Trophoblast cell (in vitro differentiated cells and primary cell): ENCODE results near the gene PRC1.
"Not testable (repeated sequence)": the region's sequence is repeated elsewhere in the genome, so short reads cannot be mapped to it uniquely, and the experiment has no call there.

Experiments used
- DNase-seq, 2 donors: peaks; one replicate each; pipeline ENCODE4 v3.0.0-alpha.2; 2016
- H2AFZ ChIP-seq: 2 replicates; pipeline ENCODE4 v1.6.1; 2013; ENCODE audit warnings: low read length, moderate library complexity, mild to moderate bottlenecking; ENCODE audit not compliant: insufficient read depth, poor library complexity
- H2AK5ac ChIP-seq: 2 replicates; pipeline ENCODE4 v1.6.1; 2013; ENCODE audit warnings: mild to moderate bottlenecking, low read length
- H2BK120ac ChIP-seq: 2 replicates; pipeline ENCODE4 v1.6.1; 2013; ENCODE audit warnings: low read length, mild to moderate bottlenecking, moderate library complexity; ENCODE audit not compliant: insufficient read depth, poor library complexity
- H2BK12ac ChIP-seq: 2 replicates; pipeline ENCODE4 v1.6.1; 2013; ENCODE audit warnings: mild to moderate bottlenecking, low read length, moderate library complexity
- H2BK5ac ChIP-seq: 2 replicates; pipeline ENCODE4 v1.6.1; 2013; ENCODE audit warnings: low read length, low read depth, moderate library complexity, mild to moderate bottlenecking; ENCODE audit not compliant: poor library complexity
- H3K14ac ChIP-seq: 2 replicates; pipeline ENCODE4 v1.6.1; 2013; ENCODE audit warnings: mild to moderate bottlenecking, low read length
- H3K18ac ChIP-seq: 2 replicates; pipeline ENCODE4 v1.6.1; 2013; ENCODE audit warnings: mild to moderate bottlenecking, low read length
- H3K23ac ChIP-seq: 2 replicates; pipeline ENCODE4 v1.6.1; 2013; ENCODE audit warnings: low read length
- H3K27ac ChIP-seq: 2 replicates; pipeline ENCODE4 v1.5.1; 2013; ENCODE audit warnings: low read depth, mild to moderate bottlenecking, inconsistent platforms, low read length, moderate library complexity
- H3K27me3 ChIP-seq: 2 replicates; pipeline ENCODE4 v1.6.1; 2013; ENCODE audit warnings: inconsistent platforms, mild to moderate bottlenecking, low read length, moderate library complexity; ENCODE audit not compliant: insufficient read depth
- H3K36me3 ChIP-seq, 2 experiments: 1 replicate in 1 of 2; 2 replicates in 1 of 2; pipeline ENCODE4 v1.6.1; 2013; ENCODE audit warnings: low read length in 2 of 2, mild to moderate bottlenecking in 2 of 2, moderate library complexity in 1 of 2; ENCODE audit not compliant: insufficient read depth in 2 of 2, control insufficient read depth in 1 of 2
- H3K4ac ChIP-seq: 2 replicates; pipeline ENCODE4 v1.6.1; 2013; ENCODE audit warnings: low read depth, mild to moderate bottlenecking, low read length, moderate library complexity
- H3K4me1 ChIP-seq, 2 experiments: 1 replicate in 1 of 2; 2 replicates in 1 of 2; pipeline ENCODE4 v1.6.1; 2013; ENCODE audit warnings: low read length in 2 of 2, mild to moderate bottlenecking in 2 of 2, moderate library complexity in 1 of 2; ENCODE audit not compliant: insufficient read depth in 2 of 2, control insufficient read depth in 1 of 2
- H3K4me2 ChIP-seq: 2 replicates; pipeline ENCODE4 v1.6.1; 2013; ENCODE audit warnings: inconsistent platforms, mild to moderate bottlenecking, low read length, moderate library complexity
- H3K4me3 ChIP-seq: 2 replicates; pipeline ENCODE4 v1.5.1; 2013; ENCODE audit warnings: mild to moderate bottlenecking, low read depth, low read length, inconsistent platforms
- H3K79me1 ChIP-seq: one replicate; pipeline ENCODE4 v1.6.1; 2013; ENCODE audit warnings: low read length
- H3K79me2 ChIP-seq: 2 replicates; pipeline ENCODE4 v1.6.1; 2013; ENCODE audit warnings: low read length, mild to moderate bottlenecking; ENCODE audit not compliant: control insufficient read depth, insufficient read depth, poor library complexity
- H3K9ac ChIP-seq: 2 replicates; pipeline ENCODE4 v1.6.1; 2013; ENCODE audit warnings: mild to moderate bottlenecking, low read length
- H3K9me3 ChIP-seq: 2 replicates; pipeline ENCODE4 v1.6.1; 2013; ENCODE audit warnings: low read depth, mild to moderate bottlenecking, control low read depth, inconsistent platforms, low read length; ENCODE audit not compliant: insufficient read depth
- H4K12ac ChIP-seq: 2 replicates; pipeline ENCODE4 v1.6.1; 2013; ENCODE audit warnings: low read depth, mild to moderate bottlenecking, low read length, moderate library complexity
- H4K8ac ChIP-seq: 2 replicates; pipeline ENCODE4 v1.6.1; 2013; ENCODE audit warnings: low read depth, mild to moderate bottlenecking, low read length, moderate library complexity
- H4K91ac ChIP-seq: one replicate; pipeline ENCODE4 v1.6.1; 2013; ENCODE audit warnings: low read depth, mild to moderate bottlenecking, low read length, moderate library complexity
- WGBS: extraction: QIAGEN DNeasy Blood & Tissue Kit; methylation state at CpG from one replicate; pipeline ENCODE4 v1.1.7; 2013; ENCODE audit warnings: missing lambda C conversion rate; ENCODE audit not compliant: insufficient read length, insufficient coverage; ENCODE audit errors: extremely low coverage; 5-methylcytosine and 5-hydroxymethylcytosine counted together

The PRC1 gene

DNA sequence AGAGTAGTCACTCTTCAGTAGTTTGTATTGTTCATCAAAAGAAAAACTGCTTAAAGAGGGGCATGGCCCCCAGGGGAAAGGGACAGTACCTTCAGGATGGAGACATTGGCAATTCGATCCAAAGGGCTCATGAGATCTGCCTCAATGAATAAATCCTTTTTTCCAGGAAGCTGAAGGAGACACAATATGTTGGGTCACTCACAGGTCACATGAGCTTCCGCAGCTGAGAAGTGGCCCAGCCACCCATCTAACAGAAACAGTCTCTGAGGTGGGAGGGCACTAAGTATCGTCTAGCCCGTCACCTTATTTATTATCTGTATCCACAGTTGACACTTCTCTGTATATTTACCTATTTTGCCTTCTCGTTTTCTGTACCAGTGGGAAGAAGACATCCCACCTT lies 23.4 kb upstream of the PRC1 start:
- Histone ChIP-seq H4K91ac (no peak overlapping the region), H4K12ac (no peak overlapping the region), H3K4me1 (peaks cover 5% of the 10 kb centered on the region in 2 experiments), H3K9me3 (no peaks in the 10 kb centered on the region), H3K4ac (no peak overlapping the region), H2BK12ac (no peak overlapping the region), H2AK5ac (no peak overlapping the region), H3K27ac (no peak overlapping the region), H3K27me3 (no peaks in the 10 kb centered on the region), H2BK5ac (no peak overlapping the region), H3K18ac (no peak overlapping the region), H3K4me2 (no peak overlapping the region), H3K79me2 (peaks cover 5% of the 10 kb centered on the region), H3K4me3 (no peak overlapping the region), H2AFZ (no peak overlapping the region), H3K79me1 (peaks cover 6% of the 10 kb centered on the region), H3K9ac (no peak overlapping the region), H3K23ac (no peak overlapping the region), H2BK120ac (no peak overlapping the region), H3K14ac (no peak overlapping the region), H3K36me3 (peaks cover 4 to 7% of the 10 kb centered on the region in 2 experiments), H4K8ac (no peak overlapping the region)
- WGBS: no CpG with 5 or more reads among the region's 5 CpGs
- no peak for DNase-seq

DNA sequence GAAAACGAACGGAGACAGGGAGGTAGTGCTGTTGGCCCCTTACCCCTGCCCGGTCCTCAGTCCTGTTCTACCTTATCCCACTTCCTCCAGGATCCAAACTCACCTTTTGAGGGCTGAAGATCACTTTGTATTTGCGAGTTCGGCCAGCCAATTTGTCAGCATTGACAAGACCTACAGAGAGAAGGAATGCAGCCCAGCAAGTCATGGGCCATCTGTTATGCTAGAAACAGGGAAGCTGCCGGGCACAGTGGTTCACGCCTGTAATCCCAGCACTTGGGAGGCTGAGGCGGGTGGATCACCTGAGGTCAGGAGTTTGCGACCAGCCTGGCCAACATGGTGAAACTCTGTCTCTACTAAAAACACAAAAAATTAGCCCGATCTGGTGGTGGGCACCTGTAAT lies 19.4 kb upstream of the PRC1 start:
- not testable (repeated sequence) for H3K4ac ChIP-seq, H3K36me3 ChIP-seq, H2BK12ac ChIP-seq, H3K4me3 ChIP-seq, H4K91ac ChIP-seq, H2AFZ ChIP-seq, H2BK5ac ChIP-seq, H4K12ac ChIP-seq, H3K27ac ChIP-seq, H3K9me3 ChIP-seq, H3K4me2 ChIP-seq, H4K8ac ChIP-seq, H2AK5ac ChIP-seq, H3K9ac ChIP-seq, H3K27me3 ChIP-seq, H2BK120ac ChIP-seq, H3K14ac ChIP-seq, H3K79me2 ChIP-seq, H3K18ac ChIP-seq, H3K23ac ChIP-seq, H3K4me1 ChIP-seq, H3K79me1 ChIP-seq
- no CpG with 5 or more reads among the region's 10 CpGs for WGBS
- DNase-seq: peak; percentile 83 to 85

DNA sequence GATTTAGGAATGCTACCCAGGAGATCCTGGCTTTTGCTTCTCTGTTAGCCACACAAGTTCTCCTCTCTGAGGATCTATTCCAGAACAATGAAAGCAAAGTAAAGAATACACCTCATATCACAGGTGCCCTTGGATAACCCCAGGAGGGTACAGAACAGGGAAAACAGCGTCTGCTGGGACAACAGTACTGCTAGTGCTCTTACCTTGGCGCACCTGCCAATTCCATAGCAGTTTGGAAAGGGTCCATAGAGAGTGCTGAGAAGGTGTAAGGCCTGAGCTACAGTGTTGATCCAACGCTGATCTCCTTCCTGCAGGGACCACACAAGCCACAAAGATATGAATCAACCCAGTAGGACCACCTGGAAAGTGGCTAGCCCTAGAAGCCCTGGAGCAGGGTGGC lies 12.9 kb upstream of the PRC1 start:
- Histone ChIP-seq H3K4ac (no peak overlapping the region), H3K18ac (no peak overlapping the region), H3K4me1 (no peaks in the 10 kb centered on the region), H2BK120ac (no peak overlapping the region), H3K23ac (no peak overlapping the region), H3K79me2 (no peaks in the 10 kb centered on the region), H3K9ac (no peak overlapping the region), H2AK5ac (no peak overlapping the region), H2BK5ac (no peak overlapping the region), H3K4me2 (no peak overlapping the region), H4K12ac (no peak overlapping the region), H3K9me3 (no peaks in the 10 kb centered on the region), H2BK12ac (no peak overlapping the region), H3K4me3 (no peak overlapping the region), H2AFZ (no peak overlapping the region), H3K27ac (no peak overlapping the region), H4K91ac (no peak overlapping the region), H3K36me3 (peaks cover 23 to 45% of the 10 kb centered on the region in 2 experiments), H3K14ac (no peak overlapping the region), H3K79me1 (no peaks in the 10 kb centered on the region), H4K8ac (no peak overlapping the region), H3K27me3 (no peaks in the 10 kb centered on the region)
- no peak for DNase-seq
- no CpG with 5 or more reads among the region's 3 CpGs for WGBS

DNA sequence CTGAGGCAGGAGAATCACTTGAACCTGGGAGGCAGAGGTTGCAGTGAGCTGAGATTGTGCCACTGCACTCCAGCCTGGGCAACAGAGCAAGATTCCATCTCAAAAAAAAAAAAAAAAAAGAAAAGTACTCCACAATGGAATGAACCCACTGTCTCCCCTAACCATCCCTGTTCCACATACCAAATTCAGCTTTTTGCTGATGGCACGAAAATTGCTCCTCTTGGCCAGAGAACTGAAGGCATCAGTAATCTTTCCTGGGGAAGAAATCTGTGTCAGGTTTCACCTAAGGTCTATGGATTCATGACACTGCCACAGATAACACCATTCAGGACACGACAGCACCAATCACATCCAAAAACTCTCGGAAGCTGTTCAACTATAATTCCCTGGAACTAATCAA lies 6.9 kb upstream of the PRC1 start:
- no peak overlapping the region for H3K14ac ChIP-seq
- H3K79me2 ChIP-seq: no peaks in the 10 kb centered on the region
- H2BK120ac ChIP-seq: no peak overlapping the region
- WGBS: no CpG with 5 or more reads among the region's 3 CpGs
- no peak overlapping the region for H4K91ac ChIP-seq
- H3K9ac ChIP-seq: no peak overlapping the region
- H3K4me2 ChIP-seq: no peak overlapping the region
- no peaks in the 10 kb centered on the region for H3K4me1 ChIP-seq
- no peak overlapping the region for H3K4ac ChIP-seq
- H3K27ac ChIP-seq: no peak overlapping the region
- DNase-seq: no peak
- H3K23ac ChIP-seq: no peak overlapping the region
- H4K12ac ChIP-seq: no peak overlapping the region
- no peak overlapping the region for H4K8ac ChIP-seq
- H3K27me3 ChIP-seq: no peaks in the 10 kb centered on the region
- no peaks in the 10 kb centered on the region for H3K9me3 ChIP-seq
- H3K4me3 ChIP-seq: no peak overlapping the region
- H2AK5ac ChIP-seq: no peak overlapping the region
- H2BK5ac ChIP-seq: no peak overlapping the region
- no peak overlapping the region for H2AFZ ChIP-seq
- H2BK12ac ChIP-seq: no peak overlapping the region
- no peaks in the 10 kb centered on the region for H3K79me1 ChIP-seq
- H3K18ac ChIP-seq: no peak overlapping the region
- H3K36me3 ChIP-seq: peaks cover 32 to 51% of the 10 kb centered on the region in 2 experiments
